ENCODE results near the gene ABCF2.

ABCF2 gene

GRCh38 chr7:151208253-151208862 is 18.6 kb downstream of the ABCF2 start:
- Histone ChIP-seq H3K27ac (ENCODE audit: low read depth in 2 of 2, low read length in 2 of 2) (no peak overlapping the region), H3K4me1 (ENCODE audit: control insufficient read depth in 2 of 2, insufficient read depth in 2 of 2, low read length in 2 of 2) (no peaks in the 10 kb centered on the region), H3K4me3 (ENCODE audit: low read length in 2 of 2) (no peak overlapping the region), H3K9me3 (ENCODE audit: control insufficient read depth in 2 of 2, low read length in 2 of 2) (no peaks in the 10 kb centered on the region), H3K36me3 (ENCODE audit: control insufficient read depth in 2 of 2, insufficient read depth in 2 of 2, low read length in 2 of 2) (no peaks in the 10 kb centered on the region), H3K9ac (ENCODE audit: low read depth in 1 of 2, low read length in 2 of 2) (no peak overlapping the region), H3K27me3 (ENCODE audit: control insufficient read depth in 2 of 2, insufficient read depth in 2 of 2, low read length in 2 of 2) (peaks cover 0 to 4% of the 10 kb centered on the region in 2 donors)

- H3K9me3 ChIP-seq (ENCODE audit: control insufficient read depth in 2 of 2, low read length in 2 of 2): no peaks in the 10 kb centered on the region
- no peaks in the 10 kb centered on the region for H3K4me1 ChIP-seq (ENCODE audit: control insufficient read depth in 2 of 2, insufficient read depth in 2 of 2, low read length in 2 of 2)
- H3K36me3 ChIP-seq (ENCODE audit: control insufficient read depth in 2 of 2, insufficient read depth in 2 of 2, low read length in 2 of 2): no peaks in the 10 kb centered on the region
- H3K27ac ChIP-seq (ENCODE audit: low read depth in 2 of 2, low read length in 2 of 2): no peak overlapping the region
- no peak overlapping the region for H3K9ac ChIP-seq (ENCODE audit: low read depth in 1 of 2, low read length in 2 of 2)
- H3K4me3 ChIP-seq (ENCODE audit: low read length in 2 of 2): no peak overlapping the region
- peaks cover 0 to 4% of the 10 kb centered on the region in 2 donors for H3K27me3 ChIP-seq (ENCODE audit: control insufficient read depth in 2 of 2, insufficient read depth in 2 of 2, low read length in 2 of 2)
These were observed 19.2 kb downstream of the ABCF2 start for GRCh38 chr7:151207804-151208203.

DNA sequence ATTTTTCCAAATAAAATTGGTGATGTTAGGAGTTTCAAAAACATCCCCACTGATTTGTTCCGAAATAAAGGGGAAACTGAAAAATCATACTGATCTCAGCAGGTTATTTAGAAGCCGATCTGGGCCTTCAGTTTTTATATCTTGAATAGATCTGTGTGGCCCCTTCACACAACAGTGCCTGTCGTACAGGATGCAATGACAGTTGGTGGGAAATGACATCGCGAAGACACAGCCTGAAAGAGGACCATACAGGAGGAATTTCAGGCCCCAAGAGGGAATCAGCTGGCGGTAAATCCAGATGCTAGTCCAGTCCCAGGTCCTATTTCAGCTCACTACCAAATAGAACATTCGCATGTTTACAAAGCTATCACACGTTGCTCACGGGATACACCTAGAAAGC is 19.7 kb downstream of the ABCF2 start:
- Histone ChIP-seq H3K9ac (ENCODE audit: low read depth in 1 of 2, low read length in 2 of 2) (no peak overlapping the region), H3K27ac (ENCODE audit: low read depth in 2 of 2, low read length in 2 of 2) (no peak overlapping the region), H3K4me1 (ENCODE audit: control insufficient read depth in 2 of 2, insufficient read depth in 2 of 2, low read length in 2 of 2) (no peaks in the 10 kb centered on the region), H3K4me3 (ENCODE audit: low read length in 2 of 2) (no peak overlapping the region), H3K9me3 (ENCODE audit: control insufficient read depth in 2 of 2, low read length in 2 of 2) (no peaks in the 10 kb centered on the region), H3K36me3 (ENCODE audit: control insufficient read depth in 2 of 2, insufficient read depth in 2 of 2, low read length in 2 of 2) (no peaks in the 10 kb centered on the region), H3K27me3 (ENCODE audit: control insufficient read depth in 2 of 2, insufficient read depth in 2 of 2, low read length in 2 of 2) (peaks cover 0 to 4% of the 10 kb centered on the region in 2 donors)

DNA sequence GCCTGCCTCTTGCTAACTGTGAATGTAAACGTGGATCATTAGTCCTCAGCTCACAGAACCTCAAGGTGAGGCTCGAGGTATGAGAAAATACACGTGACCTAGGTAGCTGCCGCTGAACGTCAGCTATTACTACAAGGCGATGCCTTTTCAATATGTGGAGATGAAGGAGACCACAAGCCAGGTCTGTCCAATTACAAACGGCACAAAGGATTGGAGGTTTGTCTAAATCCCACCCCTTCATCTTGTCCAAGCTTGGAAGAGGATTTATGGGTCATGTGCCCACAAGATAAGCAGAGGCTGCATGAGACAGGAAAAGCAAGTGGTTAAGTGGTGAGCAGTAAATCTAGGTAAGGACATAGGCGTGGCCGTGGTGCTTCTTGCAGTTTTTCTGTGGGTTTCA is 20.1 kb downstream of the ABCF2 start:
- H3K4me3 ChIP-seq (ENCODE audit: low read length in 2 of 2): no peak overlapping the region
- no peaks in the 10 kb centered on the region for H3K36me3 ChIP-seq (ENCODE audit: control insufficient read depth in 2 of 2, insufficient read depth in 2 of 2, low read length in 2 of 2)
- no peaks in the 10 kb centered on the region for H3K9me3 ChIP-seq (ENCODE audit: control insufficient read depth in 2 of 2, low read length in 2 of 2)
- H3K4me1 ChIP-seq (ENCODE audit: control insufficient read depth in 2 of 2, insufficient read depth in 2 of 2, low read length in 2 of 2): no peaks in the 10 kb centered on the region
- peaks cover 0 to 4% of the 10 kb centered on the region in 2 donors for H3K27me3 ChIP-seq (ENCODE audit: control insufficient read depth in 2 of 2, insufficient read depth in 2 of 2, low read length in 2 of 2)
- H3K27ac ChIP-seq (ENCODE audit: low read depth in 2 of 2, low read length in 2 of 2): no peak overlapping the region
- H3K9ac ChIP-seq (ENCODE audit: low read depth in 1 of 2, low read length in 2 of 2): no peak overlapping the region

DNA sequence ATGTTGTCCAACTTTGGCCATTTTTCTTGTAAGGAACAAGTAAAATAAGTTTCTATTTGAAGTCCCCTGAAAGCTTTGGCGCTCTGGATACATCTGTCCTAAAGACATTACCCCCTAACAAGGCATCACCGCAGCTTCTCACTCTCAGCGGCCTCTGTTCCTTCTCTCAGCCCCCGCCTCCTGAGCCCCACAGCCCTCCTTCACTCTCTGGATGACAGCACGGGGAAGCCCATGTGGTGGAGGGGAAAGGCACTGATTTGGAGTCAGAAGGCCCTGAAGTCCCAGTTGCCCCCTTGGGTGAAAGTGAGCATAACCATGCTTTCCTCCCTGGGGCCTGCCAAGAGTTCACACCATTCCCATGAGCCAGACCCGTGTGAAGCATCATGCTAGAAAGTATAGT is 21.3 kb downstream of the ABCF2 start:
- no peaks in the 10 kb centered on the region for H3K4me1 ChIP-seq (ENCODE audit: control insufficient read depth in 2 of 2, insufficient read depth in 2 of 2, low read length in 2 of 2)
- H3K36me3 ChIP-seq (ENCODE audit: control insufficient read depth in 2 of 2, insufficient read depth in 2 of 2, low read length in 2 of 2): no peaks in the 10 kb centered on the region
- no peak overlapping the region for H3K9ac ChIP-seq (ENCODE audit: low read depth in 1 of 2, low read length in 2 of 2)
- peaks cover 0 to 4% of the 10 kb centered on the region in 2 donors for H3K27me3 ChIP-seq (ENCODE audit: control insufficient read depth in 2 of 2, insufficient read depth in 2 of 2, low read length in 2 of 2)
- H3K27ac ChIP-seq (ENCODE audit: low read depth in 2 of 2, low read length in 2 of 2): no peak overlapping the region
- no peaks in the 10 kb centered on the region for H3K9me3 ChIP-seq (ENCODE audit: control insufficient read depth in 2 of 2, low read length in 2 of 2)
- no peak overlapping the region for H3K4me3 ChIP-seq (ENCODE audit: low read length in 2 of 2)

DNA sequence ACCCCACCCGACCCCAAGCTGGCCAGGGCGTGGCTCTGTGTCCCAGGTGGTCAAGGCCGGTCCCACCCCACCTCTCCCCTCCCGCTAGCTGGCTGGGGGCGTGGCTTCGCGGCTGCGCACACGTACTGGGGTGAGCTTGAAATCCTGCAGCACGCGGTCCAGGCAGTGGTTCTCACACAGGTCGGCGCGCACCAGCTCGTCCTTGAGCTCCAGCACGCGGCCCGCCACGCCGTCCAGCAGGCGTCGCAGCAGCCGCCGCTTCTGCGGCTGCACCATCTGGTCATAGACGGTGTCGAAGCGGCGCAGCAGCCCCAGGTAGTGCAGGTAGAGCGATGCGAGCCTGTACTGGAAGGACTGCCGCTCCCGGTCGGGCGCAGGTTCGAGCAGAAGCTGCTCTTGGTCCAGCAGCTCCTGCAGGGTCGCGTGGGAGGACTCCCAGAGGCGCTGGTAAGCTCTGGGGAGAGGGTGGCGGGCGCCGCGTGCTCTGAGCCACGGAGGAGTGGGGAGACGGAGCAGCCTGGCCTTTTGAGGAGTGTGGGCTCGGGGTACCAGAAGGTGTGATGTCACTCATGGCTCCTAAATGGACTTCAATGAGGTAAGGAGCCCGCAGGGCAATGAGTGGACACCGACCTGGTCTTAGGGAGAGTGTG is 22.5 kb downstream of the ABCF2 start:
- Histone ChIP-seq H3K4me3 (ENCODE audit: low read length in 2 of 2) (no peak overlapping the region), H3K9ac (ENCODE audit: low read depth in 1 of 2, low read length in 2 of 2) (no peak overlapping the region), H3K27ac (ENCODE audit: low read depth in 2 of 2, low read length in 2 of 2) (no peak overlapping the region), H3K27me3 (ENCODE audit: control insufficient read depth in 2 of 2, insufficient read depth in 2 of 2, low read length in 2 of 2) (peaks cover 0 to 4% of the 10 kb centered on the region in 2 donors), H3K36me3 (ENCODE audit: control insufficient read depth in 2 of 2, insufficient read depth in 2 of 2, low read length in 2 of 2) (no peaks in the 10 kb centered on the region), H3K9me3 (ENCODE audit: control insufficient read depth in 2 of 2, low read length in 2 of 2) (no peaks in the 10 kb centered on the region), H3K4me1 (ENCODE audit: control insufficient read depth in 2 of 2, insufficient read depth in 2 of 2, low read length in 2 of 2) (no peaks in the 10 kb centered on the region)

- Histone ChIP-seq H3K9me3 (ENCODE audit: control insufficient read depth in 2 of 2, low read length in 2 of 2) (no peaks in the 10 kb centered on the region), H3K27ac (ENCODE audit: low read depth in 2 of 2, low read length in 2 of 2) (no peak overlapping the region), H3K4me1 (ENCODE audit: control insufficient read depth in 2 of 2, insufficient read depth in 2 of 2, low read length in 2 of 2) (no peaks in the 10 kb centered on the region), H3K27me3 (ENCODE audit: control insufficient read depth in 2 of 2, insufficient read depth in 2 of 2, low read length in 2 of 2) (peaks cover under 1 to 4% of the 10 kb centered on the region in 2 donors), H3K36me3 (ENCODE audit: control insufficient read depth in 2 of 2, insufficient read depth in 2 of 2, low read length in 2 of 2) (no peaks in the 10 kb centered on the region), H3K9ac (ENCODE audit: low read depth in 1 of 2, low read length in 2 of 2) (no peak overlapping the region), H3K4me3 (ENCODE audit: low read length in 2 of 2) (no peak overlapping the region)
These were observed 24.2 kb downstream of the ABCF2 start for GRCh38 chr7:151202836-151203235.

DNA sequence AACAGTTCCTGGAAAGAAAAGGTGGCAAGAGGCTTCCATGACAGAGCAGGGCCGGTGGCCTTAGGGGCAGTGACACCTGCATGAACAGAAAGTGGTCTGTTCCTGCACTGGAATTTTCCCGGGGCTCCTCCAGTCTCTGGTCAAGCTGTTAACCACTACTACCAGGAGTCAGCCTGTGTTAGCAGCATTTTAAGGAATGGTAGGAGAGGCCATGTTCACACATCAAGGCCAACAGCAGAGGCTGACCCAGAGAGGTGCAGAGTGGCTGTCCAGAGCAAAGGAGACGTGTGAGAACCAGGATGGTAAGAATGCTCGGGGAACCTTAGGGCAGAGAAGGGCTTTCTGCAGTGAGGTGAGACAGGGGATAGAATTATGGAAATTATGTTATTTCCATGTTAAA is 25.3 kb downstream of the ABCF2 start:
- H3K9ac ChIP-seq (ENCODE audit: low read depth in 1 of 2, low read length in 2 of 2): no peak overlapping the region
- H3K27ac ChIP-seq (ENCODE audit: low read depth in 2 of 2, low read length in 2 of 2): no peak overlapping the region
- no peak overlapping the region for H3K4me3 ChIP-seq (ENCODE audit: low read length in 2 of 2)
- H3K9me3 ChIP-seq (ENCODE audit: control insufficient read depth in 2 of 2, low read length in 2 of 2): no peaks in the 10 kb centered on the region
- peaks cover 1 to 3% of the 10 kb centered on the region in 2 donors for H3K27me3 ChIP-seq (ENCODE audit: control insufficient read depth in 2 of 2, insufficient read depth in 2 of 2, low read length in 2 of 2)
- no peaks in the 10 kb centered on the region for H3K36me3 ChIP-seq (ENCODE audit: control insufficient read depth in 2 of 2, insufficient read depth in 2 of 2, low read length in 2 of 2)
- H3K4me1 ChIP-seq (ENCODE audit: control insufficient read depth in 2 of 2, insufficient read depth in 2 of 2, low read length in 2 of 2): no peaks in the 10 kb centered on the region

DNA sequence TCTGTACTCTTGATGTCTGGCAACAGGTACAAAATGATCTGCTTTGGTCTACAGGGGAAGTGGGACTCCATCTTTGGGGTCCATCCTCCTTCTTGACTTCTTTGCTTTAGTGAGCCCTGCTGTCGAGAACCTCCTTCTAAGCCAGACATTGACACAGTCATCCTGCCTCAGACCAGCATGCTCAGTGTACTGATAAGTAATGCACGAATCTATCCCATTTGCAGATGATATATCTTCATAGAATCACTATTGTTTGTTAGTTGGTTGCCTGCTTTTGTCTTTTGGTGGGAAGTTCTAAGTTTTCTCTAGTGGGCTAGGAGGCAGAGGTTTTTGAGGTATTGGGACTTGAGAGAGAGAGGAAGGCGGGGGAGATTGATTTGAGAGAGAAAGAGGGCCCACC is 25.7 kb downstream of the ABCF2 start:
- Histone ChIP-seq H3K36me3 (ENCODE audit: control insufficient read depth in 2 of 2, insufficient read depth in 2 of 2, low read length in 2 of 2) (no peaks in the 10 kb centered on the region), H3K27ac (ENCODE audit: low read depth in 2 of 2, low read length in 2 of 2) (no peak overlapping the region), H3K4me3 (ENCODE audit: low read length in 2 of 2) (no peak overlapping the region), H3K4me1 (ENCODE audit: control insufficient read depth in 2 of 2, insufficient read depth in 2 of 2, low read length in 2 of 2) (no peaks in the 10 kb centered on the region), H3K9me3 (ENCODE audit: control insufficient read depth in 2 of 2, low read length in 2 of 2) (no peaks in the 10 kb centered on the region), H3K27me3 (ENCODE audit: control insufficient read depth in 2 of 2, insufficient read depth in 2 of 2, low read length in 2 of 2) (peaks cover 0 to 5% of the 10 kb centered on the region in 2 donors), H3K9ac (ENCODE audit: low read depth in 1 of 2, low read length in 2 of 2) (no peak overlapping the region)

DNA sequence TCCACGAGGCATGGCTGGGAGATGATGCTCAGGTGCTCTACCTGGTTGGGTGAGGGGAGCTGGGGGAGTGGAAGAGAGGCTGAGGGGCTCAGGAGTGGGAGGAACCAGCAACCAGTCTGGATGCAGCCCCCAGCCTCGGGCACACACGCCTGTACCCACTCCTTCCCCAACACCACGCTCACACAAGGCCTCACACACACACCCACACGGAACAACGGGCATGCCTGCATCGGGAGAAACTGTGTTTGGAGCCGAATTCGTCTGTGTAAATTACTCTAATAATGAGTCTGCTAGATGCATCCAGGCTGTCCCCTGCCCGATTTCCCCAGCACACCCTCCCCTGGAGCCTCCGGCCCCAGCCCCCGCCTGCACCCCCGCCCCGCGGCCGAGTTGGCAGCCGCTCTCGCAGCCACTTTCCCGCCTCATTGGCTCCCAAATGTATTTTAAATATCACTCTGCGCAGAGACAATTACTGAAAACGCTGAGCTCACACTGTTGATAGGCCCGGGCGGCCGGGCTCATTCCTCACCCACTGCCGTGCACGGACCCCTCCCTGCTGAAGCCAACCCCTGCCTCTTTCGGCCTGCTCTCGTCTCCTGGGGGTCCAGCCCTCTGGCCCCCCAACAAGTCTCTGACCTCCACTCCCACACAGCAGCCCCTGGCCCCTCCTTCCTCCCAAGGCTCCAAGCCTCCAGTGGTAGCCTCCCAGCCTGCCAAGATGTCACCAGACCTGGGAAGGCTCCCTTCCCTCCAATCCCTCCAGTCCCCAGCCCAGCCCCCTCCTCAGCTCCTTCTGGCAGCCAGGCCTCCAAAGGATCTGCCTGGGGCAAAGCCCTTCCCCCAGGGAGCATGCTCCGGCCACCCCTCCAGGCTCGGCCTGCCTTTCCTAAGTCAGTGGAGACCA is 27.8 kb downstream of the ABCF2 start:
- no peak overlapping the region for H3K4me3 ChIP-seq (ENCODE audit: low read length in 2 of 2)
- no peaks in the 10 kb centered on the region for H3K9me3 ChIP-seq (ENCODE audit: control insufficient read depth in 2 of 2, low read length in 2 of 2)
- peaks cover 3 to 21% of the 10 kb centered on the region in 2 donors for H3K27me3 ChIP-seq (ENCODE audit: control insufficient read depth in 2 of 2, insufficient read depth in 2 of 2, low read length in 2 of 2)
- H3K4me1 ChIP-seq (ENCODE audit: control insufficient read depth in 2 of 2, insufficient read depth in 2 of 2, low read length in 2 of 2): no peaks in the 10 kb centered on the region
- H3K36me3 ChIP-seq (ENCODE audit: control insufficient read depth in 2 of 2, insufficient read depth in 2 of 2, low read length in 2 of 2): no peaks in the 10 kb centered on the region
- no peak overlapping the region for H3K9ac ChIP-seq (ENCODE audit: low read depth in 1 of 2, low read length in 2 of 2)
- no peak overlapping the region for H3K27ac ChIP-seq (ENCODE audit: low read depth in 2 of 2, low read length in 2 of 2)
